Measurements from ENCODE around the gene TRRAP.

The TRRAP gene

DNA sequence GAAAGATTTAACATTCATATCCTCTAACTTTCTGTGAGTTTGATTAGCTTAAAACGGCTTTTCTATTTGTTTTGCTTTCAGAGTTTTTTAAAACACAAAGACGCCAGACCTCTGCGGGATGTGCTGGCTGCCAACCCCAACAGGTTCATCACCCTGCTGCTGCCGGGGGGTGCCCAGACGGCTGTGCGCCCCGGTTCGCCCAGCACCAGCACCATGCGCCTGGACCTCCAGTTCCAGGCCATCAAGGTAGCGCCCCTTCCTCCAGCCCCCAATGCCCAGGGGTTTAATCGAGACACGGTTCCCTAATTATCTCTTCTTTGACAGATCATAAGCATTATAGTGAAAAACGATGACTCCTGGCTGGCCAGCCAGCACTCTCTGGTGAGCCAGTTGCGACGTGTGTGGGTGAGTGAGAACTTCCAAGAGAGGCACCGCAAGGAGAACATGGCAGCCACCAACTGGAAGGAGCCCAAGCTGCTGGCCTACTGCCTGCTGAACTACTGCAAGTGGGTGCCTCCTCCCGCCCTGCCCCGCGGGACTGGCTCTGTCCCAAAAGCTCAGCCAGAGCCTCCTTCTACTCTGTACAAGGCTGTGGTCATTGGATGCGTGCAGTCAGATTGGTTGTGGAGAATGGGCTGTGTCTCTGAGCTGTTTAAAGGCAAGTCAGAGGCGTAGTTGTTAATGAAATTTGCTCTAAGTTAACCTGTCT is 71.2 kb downstream of the TRRAP start:
- DNase-seq (ENCODE audit: low read depth): no peak

DNA sequence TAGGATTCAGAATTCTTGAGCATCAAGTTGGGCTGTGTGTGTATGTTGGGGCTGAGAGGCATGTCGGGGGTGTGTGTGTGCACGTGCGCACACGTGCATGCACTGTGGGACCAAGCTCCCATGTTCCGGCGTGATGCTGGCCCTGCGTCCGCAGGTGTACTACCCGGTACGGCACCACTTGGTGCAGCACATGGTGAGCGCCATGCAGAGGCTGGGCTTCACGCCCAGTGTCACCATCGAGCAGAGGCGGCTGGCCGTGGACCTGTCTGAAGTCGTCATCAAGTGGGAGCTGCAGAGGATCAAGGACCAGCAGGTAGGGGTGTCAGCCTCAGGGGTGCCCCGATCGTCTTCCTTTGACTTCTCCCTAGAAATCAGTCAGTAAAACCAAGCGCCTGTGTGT is 77.7 kb downstream of the TRRAP start:
- no peak for DNase-seq (ENCODE audit: low read depth)

DNA sequence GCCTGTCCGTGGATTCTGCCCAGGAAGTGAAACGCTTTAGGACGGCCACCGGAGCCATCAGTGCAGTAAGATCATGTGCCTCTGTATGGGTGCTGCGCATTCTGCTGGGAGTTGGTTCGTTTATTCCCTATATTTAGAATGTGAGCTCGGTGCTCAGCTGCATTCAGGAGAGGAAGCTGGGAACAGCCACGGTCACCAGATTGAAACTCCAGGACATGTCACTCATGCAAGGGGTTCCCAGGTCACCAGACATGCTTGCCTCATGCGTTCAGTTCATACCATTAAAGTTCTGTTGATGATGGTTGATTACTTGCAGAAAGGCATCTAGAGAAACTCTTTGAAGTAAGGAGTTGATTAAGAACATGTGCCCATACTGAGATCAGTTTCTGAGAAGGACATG is 78.1 kb downstream of the TRRAP start:
- DNase-seq (ENCODE audit: low read depth): no peak

DNA sequence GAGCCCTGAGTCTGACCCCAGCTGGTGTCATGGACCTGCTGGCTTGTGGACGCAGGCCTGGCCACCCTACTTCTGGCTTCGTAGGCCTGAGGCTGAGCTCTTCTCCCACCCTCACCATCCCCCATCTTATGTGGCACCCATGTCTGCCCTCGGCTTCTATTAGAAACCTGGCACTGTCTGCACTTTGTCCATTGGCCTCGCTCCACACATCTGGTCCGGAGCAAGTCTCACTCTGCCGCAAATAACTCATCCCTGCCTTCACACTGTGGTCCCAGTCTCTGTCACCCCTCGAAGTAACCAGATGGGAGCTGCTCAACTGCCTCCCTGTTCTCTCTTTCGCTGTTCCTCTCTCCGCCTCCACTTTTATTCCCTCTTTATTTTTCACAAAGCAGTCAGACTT is 78.6 kb downstream of the TRRAP start:
- DNase-seq (ENCODE audit: low read depth): no peak

DNA sequence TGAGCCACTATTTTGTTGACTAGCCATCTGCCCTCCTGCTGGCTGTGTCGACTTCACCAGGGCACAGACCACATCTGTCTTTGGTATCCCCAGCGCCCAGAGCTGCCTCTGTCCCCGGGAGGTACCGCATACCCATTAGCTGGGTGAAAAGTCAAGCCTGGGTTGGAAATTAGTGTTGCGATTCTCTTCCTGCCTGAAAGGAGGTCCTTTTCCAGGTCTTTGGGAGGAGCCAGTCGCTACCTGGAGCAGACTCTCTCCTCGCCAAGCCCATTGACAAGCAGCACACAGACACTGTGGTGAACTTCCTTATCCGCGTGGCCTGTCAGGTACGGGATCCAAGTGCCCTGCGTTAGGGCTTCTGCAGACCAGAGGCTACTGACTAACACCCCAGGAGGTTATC is 79.4 kb downstream of the TRRAP start:
- no peak for DNase-seq (ENCODE audit: low read depth)

DNA sequence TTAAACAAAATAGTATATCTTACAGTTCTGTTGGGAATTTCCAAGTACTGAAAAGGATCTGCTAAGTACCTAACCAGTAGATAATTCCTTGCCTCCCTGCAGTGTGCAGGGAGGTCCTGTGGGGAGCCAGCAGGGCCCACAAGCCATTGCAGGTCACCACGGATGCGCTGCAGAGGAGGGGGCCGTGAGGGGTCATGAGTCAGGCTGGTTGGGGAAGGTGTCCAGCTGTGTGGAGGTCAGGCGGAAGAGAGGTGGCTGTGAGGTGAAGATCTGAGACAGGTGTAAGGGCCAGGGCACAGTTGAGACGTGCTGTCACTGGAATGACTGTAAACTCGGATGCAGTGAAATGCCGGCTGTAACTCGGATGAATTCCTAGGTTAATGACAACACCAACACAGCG is 80.6 kb downstream of the TRRAP start:
- no peak for DNase-seq (ENCODE audit: low read depth)

DNA sequence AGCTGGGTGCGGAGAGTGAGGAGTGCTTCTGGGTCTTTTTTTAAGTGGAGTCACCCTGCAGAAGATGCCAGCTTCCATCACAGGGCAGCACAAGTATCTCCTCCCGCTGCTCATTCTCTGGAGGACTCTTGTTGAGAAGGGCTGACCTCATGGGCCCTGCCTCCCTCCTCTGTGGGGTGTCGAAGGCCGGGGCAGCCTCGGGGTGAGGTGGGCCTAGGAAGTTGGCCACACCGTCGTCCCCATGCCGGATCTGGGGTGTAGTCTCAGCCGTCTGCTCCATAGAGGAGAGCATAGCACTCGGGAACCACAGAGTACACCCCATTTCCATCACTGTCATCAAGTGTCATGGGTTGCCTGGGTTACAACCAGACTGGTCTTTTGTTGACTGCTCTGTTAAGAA is 85.0 kb downstream of the TRRAP start:
- DNase-seq (ENCODE audit: low read depth): no peak

DNA sequence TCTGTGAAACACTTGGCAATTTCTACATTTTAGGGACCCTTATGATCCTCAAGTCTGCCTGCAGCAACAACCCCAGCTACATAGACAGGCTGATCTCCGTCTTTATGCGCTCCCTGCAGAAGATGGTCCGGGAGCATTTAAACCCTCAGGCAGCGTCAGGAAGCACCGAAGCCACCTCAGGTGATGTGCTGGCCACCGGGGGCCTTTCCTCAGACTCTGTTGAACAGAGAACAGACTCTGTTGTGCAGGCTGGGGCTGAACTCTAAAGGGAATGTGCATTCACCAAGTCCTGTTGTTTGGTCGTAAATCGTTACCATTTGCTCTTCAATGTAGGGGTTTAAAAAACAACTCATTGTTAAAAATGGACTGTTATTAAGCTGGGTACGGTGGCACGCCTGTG is 86.3 kb downstream of the TRRAP start:
- no peak for DNase-seq (ENCODE audit: low read depth)

DNA sequence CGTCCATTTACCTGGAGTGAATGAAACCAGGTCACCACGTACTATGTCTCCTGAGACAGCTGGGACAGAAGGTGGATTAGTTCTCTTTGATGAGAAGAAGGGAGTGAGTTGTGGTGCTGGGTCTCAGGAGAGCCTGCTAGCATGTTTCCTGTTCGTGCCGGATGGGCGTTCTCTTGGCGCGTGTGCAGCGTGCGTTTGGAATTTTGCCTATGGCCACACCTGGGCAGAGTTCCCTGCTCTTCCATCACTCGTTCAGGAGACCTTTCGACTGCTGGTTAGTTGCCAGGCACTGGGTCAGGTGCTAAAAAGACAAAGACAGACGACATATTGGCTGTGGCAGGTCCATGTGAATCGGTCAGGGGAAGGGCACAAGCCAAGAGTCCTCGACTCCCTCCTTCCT is 90.3 kb downstream of the TRRAP start:
- no peak for DNase-seq (ENCODE audit: low read depth)

DNA sequence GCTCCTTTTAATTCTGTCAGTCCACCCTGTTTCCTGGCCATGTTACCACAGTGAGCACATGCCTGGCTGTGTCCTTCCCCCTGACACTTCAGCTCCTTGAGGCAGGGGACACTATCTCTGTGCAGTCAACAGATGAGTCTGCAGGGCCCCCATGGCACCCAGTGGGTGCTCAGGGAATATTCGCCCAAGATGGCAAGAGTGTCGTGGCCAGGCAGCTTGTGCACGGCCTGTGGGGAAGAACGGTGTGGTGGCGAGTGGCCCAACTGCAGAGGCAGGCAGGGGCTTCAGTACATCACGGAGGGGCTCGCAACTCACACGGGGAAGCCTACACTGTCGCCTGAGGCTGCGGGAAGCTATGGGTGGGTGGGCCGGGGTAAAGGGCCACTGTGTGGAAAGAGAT is 91.1 kb downstream of the TRRAP start:
- DNase-seq (ENCODE audit: low read depth): no peak

DNA sequence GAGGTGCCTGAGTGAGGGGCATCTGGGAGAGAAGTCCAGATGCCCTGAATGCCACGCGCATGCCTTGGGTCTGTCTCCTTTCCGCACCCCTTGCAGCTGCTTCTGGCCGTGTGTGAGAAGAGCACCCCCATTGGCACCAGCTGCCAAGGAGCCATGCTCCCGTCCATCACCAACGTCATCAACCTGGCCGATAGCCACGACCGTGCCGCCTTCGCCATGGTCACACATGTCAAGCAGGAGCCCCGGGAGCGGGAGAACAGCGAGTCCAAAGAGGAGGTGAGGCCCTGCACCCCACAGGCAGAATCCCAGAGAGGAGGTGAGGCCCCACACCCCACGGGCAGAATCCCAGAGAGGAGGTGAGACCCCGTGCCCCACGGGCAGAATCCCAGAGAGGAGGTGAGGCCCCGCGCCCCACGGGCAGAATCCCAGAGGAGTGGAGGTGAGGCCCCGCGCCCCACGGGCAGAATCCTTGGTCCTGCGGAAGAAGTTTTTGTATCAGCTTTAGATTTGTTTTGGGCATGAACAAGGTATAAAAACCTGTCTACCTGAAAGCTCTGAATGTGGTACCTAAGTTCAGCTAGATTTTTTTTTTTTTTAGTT is 91.8 kb downstream of the TRRAP start:
- no peak for DNase-seq (ENCODE audit: low read depth)

DNA sequence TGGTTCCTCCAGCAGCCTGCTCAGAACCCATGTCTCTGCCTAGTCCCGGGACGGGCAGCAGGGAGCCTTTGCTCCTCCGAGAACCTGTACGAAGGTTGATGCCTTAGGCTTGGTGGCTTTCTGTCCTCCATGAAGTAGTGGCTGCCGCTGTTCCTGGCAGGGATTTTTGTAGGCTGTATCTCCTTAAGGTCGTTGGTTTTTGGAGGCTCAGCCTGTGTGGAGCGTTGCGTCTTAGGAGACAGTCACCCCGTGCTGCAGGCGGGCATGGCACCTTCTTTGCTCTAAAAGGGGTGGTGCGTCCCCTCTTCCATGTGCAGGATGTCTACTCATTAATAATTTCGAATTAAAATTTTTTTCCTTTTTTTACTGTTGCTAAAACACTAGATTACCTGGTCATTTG is 92.5 kb downstream of the TRRAP start:
- DNase-seq (ENCODE audit: low read depth): no peak

DNA sequence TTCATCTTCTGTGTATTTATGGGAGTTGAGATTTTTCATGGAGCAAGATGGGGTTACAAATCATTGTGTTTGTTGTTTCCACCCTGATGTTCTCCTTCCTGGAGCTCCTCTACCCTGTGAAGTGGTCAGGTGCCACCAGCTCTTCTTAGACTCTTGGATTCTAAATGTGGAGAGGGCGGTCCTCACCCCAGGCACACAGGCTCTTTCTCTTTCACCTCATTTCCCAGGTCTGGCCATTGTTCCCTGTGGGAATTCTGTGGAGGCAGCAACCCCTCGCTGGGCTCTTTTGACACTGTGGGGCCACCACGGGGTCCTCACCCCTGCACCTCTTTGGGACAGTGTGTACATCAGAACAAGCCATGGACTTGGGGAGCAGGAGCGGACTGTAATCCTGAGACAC is 95.9 kb downstream of the TRRAP start:
- no peak for DNase-seq (ENCODE audit: low read depth)

DNA sequence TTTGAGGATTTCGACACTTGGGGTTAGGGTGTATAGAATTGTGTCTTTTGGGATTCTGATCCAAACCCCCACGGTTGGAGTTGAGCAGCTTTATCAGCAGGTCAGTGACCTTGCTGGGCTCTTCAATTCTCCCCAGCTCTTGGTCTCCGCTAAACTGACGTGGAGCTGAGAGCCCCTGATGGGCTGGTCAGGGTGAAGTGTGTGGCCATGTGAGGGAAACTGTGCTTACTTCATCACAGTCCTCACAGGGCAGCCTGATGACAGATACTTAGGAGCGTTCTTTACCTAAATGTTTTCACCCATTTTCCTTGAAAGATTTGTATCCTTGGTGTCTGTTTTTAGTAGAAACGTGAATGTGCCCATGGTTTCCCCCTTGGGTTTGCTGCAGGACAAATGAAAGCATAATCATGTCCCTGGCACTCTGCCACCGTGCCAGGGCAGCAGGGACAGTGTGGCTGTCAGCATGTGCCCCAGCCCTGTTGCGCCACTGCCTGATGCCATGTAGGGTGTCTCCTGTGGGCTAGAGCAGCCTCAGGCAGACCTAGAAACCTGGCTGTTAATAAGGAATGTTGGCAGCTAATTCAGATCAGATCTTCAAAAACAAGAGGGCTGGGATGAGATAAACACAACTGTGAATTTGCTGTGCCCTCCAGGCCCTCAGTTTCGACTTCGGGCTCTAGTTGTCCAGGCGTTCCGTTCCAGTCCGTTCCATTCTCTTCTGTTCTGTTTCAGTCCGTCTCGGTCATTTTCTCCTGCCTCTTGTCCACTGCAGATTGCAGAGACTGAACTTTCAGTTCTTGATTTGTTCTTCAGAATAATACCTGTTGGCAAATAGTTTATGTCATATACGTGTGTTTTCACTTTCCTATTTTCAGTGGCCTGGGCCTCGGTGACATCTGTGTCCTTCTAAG is 96.8 kb downstream of the TRRAP start:
- no peak for DNase-seq (ENCODE audit: low read depth)

DNA sequence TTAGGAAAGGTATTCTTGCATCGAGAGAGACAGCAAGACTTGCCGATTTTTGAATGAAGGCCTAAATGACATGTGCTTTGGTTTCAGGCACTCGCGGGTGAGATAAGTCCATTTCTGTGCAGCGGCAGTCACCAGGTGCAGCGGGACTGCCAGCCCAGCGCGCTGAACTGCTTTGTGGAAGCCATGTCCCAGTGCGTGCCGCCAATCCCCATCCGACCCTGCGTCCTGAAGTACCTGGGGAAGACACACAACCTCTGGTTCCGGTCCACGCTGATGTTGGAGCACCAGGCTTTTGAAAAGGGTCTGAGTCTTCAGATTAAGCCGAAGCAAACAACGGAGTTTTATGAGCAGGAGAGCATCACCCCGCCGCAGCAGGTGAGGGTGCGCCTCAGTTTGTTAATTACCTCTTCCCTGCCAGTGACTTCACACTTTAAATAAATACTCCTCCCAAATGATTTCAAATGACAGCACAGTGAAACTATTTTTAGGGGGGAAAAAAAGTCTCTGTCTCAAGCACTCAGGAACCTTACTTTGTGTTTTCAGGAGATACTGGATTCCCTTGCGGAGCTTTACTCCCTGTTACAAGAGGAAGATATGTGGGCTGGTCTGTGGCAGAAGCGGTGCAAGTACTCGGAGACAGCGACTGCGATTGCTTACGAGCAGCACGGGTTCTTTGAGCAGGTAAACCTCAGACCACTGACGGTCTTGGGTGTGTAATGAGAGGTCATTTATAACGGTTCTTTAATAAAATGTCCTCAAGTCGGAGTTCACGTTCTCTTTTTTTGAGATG is 98.3 kb downstream of the TRRAP start:
- no peak for DNase-seq (ENCODE audit: low read depth)

DNA sequence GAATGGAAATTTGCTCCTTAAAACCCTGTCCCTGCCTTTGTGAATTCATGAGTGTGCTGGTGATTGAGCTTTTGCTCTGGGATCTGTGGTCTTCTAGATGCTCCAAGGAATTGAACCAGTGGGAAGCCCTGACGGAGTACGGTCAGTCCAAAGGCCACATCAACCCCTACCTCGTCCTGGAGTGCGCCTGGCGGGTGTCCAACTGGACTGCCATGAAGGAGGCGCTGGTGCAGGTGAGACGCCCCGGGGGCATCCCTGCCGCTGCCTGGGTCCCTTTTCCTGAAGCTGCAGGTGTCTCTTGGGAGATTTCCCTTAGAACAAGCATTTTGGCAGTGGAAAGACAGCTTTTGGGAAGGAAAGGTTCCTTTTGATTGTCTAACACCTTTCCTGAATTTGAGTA is 100.3 kb downstream of the TRRAP start:
- DNase-seq (ENCODE audit: low read depth): no peak

DNA sequence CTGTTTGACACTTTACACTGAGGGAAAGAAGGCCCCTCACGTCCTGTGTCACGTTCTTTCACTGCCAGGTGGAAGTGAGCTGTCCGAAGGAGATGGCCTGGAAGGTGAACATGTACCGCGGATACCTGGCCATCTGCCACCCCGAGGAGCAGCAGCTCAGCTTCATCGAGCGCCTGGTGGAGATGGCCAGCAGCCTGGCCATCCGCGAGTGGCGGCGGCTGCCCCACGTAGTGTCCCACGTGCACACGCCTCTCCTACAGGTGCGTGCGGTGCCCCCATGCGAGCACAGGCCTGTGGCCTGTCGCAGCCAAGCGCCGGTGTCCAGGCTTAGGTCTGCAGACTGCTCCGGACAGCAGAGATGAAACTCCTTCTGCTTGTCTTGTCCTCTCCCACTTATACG is 103.4 kb downstream of the TRRAP start:
- no peak for DNase-seq (ENCODE audit: low read depth)

DNA sequence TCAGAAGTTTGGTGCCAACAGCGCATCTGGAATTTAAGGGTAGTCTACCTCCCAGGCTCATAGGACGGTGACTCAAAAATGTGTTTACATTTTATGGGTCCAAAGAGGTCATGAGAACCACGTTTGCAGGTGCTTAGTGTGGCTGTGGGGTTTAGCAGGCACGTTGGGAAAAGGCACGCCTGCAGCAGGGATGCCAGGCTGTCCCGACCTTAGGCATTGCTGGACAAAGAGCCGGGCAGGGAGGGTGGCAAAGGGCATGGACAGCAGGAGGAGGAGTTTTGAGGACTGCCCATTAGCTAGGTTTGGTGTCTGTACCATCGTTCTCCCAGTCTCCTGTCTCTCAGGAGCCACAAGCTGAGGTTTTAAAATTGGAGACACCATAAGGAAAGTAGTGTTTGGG is 104.4 kb downstream of the TRRAP start:
- no peak for DNase-seq (ENCODE audit: low read depth)

DNA sequence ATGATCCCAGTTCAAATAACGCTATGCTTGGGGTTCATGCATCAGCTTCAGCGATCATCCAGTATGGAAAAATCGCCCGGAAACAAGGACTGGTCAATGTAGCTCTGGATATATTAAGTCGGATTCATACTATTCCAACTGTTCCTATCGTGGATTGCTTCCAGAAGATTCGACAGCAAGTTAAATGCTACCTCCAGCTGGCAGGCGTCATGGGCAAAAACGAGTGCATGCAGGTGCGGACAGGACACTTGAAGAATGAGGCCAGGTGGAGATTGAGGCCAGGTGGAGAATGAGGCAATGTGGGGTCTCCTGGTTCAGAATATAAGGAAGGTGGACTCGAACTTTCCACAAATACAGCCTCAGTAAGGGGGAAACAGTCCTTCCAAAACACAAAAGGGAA is 105.8 kb downstream of the TRRAP start:
- DNase-seq (ENCODE audit: low read depth): no peak

DNA sequence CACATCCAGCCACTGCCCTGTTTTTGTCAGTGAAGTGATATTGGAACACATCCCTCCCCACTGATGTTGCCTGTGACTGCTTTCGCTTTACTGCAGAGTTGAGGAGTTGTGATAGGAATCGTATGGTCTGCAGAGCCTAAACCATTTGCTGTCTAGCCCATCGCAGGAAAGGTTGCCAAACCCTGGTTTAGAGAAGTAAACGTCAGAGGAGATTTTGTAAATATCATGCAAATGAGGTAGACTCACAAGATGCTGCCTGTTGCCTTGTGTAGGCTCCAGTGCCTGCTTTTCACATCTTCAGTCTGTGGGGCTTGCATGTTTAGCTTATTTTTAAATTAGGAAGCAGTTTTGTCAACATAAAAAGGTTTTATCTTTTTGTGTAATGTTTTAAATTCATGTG is 107.1 kb downstream of the TRRAP start:
- DNase-seq (ENCODE audit: low read depth): no peak

DNA sequence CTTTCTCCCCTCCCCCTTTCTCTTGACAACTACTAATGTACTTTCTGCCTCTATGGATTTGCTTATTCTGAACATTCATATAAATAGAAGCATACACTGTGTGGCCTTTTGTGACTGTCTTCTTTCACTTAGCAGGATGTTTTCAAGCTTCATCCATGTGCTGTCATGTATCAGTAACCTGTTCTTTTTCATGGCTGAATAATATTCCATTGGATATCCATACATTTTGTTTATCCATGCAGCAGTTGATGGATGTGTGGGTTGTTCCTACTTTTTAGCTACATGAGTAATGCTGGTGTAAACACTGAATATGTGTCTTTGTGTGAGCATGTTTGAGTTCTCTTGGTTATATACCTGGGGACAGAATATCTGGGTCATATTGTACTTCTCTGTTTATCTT is 107.6 kb downstream of the TRRAP start:
- no peak for DNase-seq (ENCODE audit: low read depth)

DNA sequence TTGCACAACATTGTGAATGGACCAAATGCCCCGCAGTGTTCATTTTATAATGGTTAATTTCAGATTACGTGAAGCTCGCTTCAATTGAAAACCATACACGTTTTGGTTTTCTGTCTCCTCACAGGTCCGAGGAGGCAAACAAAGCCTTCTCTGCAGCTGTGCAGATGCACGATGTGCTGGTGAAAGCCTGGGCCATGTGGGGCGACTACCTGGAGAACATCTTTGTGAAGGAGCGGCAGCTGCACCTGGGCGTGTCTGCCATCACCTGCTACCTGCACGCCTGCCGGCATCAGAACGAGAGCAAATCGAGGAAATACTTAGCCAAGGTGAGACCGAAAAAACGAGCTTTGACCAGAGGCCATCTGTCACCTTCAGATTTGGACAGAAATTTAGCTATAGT is 110.3 kb downstream of the TRRAP start:
- no peak for DNase-seq (ENCODE audit: low read depth)

DNA sequence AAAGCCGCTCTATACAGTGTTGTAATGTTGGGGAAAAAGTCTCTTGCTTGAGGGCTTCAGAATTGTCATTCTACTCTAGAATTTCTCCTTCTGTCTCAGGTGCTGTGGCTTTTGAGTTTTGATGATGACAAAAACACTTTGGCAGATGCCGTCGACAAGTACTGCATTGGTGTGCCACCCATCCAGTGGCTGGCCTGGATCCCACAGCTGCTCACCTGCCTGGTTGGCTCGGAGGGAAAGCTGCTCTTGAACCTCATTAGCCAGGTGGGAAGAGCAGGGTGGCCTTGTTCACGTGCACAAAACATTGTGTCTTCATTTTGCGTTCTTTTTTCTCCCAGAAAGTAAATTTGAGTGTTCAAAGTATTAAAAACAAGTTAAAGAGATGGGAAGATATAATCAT is 112.0 kb downstream of the TRRAP start:
- DNase-seq (ENCODE audit: low read depth): no peak

Measured in T-helper 22 cell (primary cell).